Activated CD8-positive, alpha-beta T cell treated with anti-CD3 and anti-CD28 coated beads, Interleukin-2, amount 10 ng/mL, durations not matched to agents 7 days and 5 days (primary cell): ENCODE data around the gene DCAF4. TPM values are rescaled to one million over a fixed set of nuclear protein-coding genes. Genes with fewer than 3 reads are reported as not detected.
A peak's percentile ranks its signal among the peaks of the same experiment; 100 is the strongest.

Experiments used
- ATAC-seq: fragments of 150-1000 bp; cut with Tn5 transposase; one replicate; pipeline ENCODE4 v1.10.0; 2021; ENCODE audit warnings: moderate library complexity
- CTCF ChIA-PET: fragments of 350-600 bp; sonication (Branson Sonifier 250); formaldehyde crosslinking; loops from one replicate; lab custom pipeline; 2021; ENCODE audit warnings: antibody characterized with exemption; lab: Charles Lee
- POLR2A ChIA-PET: fragments of 350-600 bp; sonication (Branson Sonifier 250); formaldehyde crosslinking; loops from one replicate; lab custom pipeline; 2021; ENCODE audit warnings: antibody characterized with exemption; lab: Charles Lee
- DNase-seq: peaks from one replicate; pipeline ENCODE4 v3.0.0-alpha.2; 2020
- H3K27ac Mint-ChIP-seq: one replicate; pipeline ENCODE4 v1.8.0; 2021; ENCODE audit warnings: mild to moderate bottlenecking, mixed read lengths
- H3K27me3 Mint-ChIP-seq: one replicate; pipeline ENCODE4 v1.8.0; 2021; ENCODE audit warnings: low read depth, mixed read lengths
- H3K36me3 Mint-ChIP-seq: one replicate; pipeline ENCODE4 v1.8.0; 2021; ENCODE audit warnings: low read depth, mixed read lengths
- H3K4me1 Mint-ChIP-seq: one replicate; pipeline ENCODE4 v1.8.0; 2021; ENCODE audit warnings: low read depth, mixed read lengths
- H3K4me3 Mint-ChIP-seq: one replicate; pipeline ENCODE4 v1.8.0; 2021; ENCODE audit warnings: mild to moderate bottlenecking, mixed read lengths
- H3K9me3 Mint-ChIP-seq: one replicate; pipeline ENCODE4 v1.8.0; 2022; ENCODE audit warnings: mixed read lengths; ENCODE audit not compliant: insufficient read depth
- total RNA-seq, 2 experiments: library from RNA; stranded (reverse); gene quantifications; one replicate each; pipeline ENCODE4 v1.2.3, GENCODE V29; 2021

Gene DCAF4
- total RNA-seq, 2 experiments from 2014 or later, result 17.5 to 18.1 TPM

DNA sequence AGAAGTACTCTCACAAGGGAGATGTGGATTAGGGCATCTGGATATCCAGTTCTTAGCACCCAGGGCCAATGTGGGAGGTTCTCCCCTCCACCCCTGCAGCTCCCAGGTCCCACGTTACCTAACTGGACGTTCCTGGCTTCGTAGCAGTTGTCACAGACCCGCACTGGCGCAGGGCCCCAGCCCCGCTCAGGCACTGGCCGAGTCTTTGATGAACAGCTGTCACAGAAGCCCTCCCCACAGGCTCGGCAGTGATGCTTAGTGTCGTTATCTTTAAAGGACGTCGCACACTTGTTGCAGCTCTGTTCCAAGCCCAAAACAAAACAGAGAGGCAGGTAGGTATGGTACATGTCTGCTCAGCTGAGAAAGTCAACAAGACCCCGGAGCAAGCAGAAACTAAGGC lies 48.4 kb downstream of the DCAF4 start:
- no peak for ATAC-seq
- CTCF ChIA-PET, result interaction anchor here (2.0 kb wide), 1 partner anchor 26 kb away, joined by 6 read pairs; no protein-coding TSS in a partner anchor

DNA sequence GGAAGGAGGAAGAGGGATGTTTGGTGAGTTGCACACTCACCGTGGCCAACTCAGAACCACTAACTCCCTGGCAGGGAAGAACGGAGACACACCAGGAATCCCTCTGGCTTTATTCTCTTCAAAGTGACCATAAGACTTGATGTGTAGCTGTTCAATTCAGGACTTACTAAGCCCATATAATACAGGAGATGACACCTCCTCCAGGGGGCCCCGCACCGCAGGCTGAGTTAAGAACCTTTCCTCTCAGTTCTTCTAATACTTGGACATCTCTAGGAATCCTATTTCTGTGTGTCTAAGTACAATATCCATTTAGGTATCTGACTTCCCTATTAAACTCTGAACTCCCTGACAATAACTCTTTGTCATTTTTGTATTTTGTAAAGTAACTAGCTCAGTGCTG lies 49.5 kb downstream of the DCAF4 start:
- DNase-seq, result peak; percentile 26
- Mint-ChIP-seq H3K36me3 (peaks cover 21% of the 10 kb centered on the region), H3K4me1 (no peaks in the 10 kb centered on the region), H3K27ac (no peak overlapping the region), H3K4me3 (no peak overlapping the region), H3K9me3 (no peaks in the 10 kb centered on the region), H3K27me3 (no peaks in the 10 kb centered on the region)
- POLR2A ChIA-PET, result no interaction called here
- CTCF ChIA-PET, result interaction anchor here (1.2 kb wide), 1 partner anchor 496 kb away, joined by 4 read pairs; no protein-coding TSS in a partner anchor
- ATAC-seq, result no peak

More for the DNA sequence above, 48.4 kb downstream of the DCAF4 start:
- no peak overlapping the region for H3K4me3 Mint-ChIP-seq
- H3K27ac Mint-ChIP-seq, result no peak overlapping the region
- no peaks in the 10 kb centered on the region for H3K4me1 Mint-ChIP-seq
- no peaks in the 10 kb centered on the region for H3K27me3 Mint-ChIP-seq
- no peaks in the 10 kb centered on the region for H3K9me3 Mint-ChIP-seq
- no peak for DNase-seq
- POLR2A ChIA-PET, result interaction anchor here (0.6 kb wide), 1 partner anchor 17 kb away, joined by 3 read pairs; no protein-coding TSS in a partner anchor
- H3K36me3 Mint-ChIP-seq, result peaks cover 27% of the 10 kb centered on the region

GRCh38 chr14:72978856-72979255 lies 52.6 kb downstream of the DCAF4 start:
- H3K4me3 Mint-ChIP-seq, result no peak overlapping the region
- ChIA-PET CTCF (no interaction called here), POLR2A (no interaction called here)
- H3K27ac Mint-ChIP-seq, result no peak overlapping the region
- H3K9me3 Mint-ChIP-seq, result no peaks in the 10 kb centered on the region
- peaks cover 4% of the 10 kb centered on the region for H3K4me1 Mint-ChIP-seq
- DNase-seq, result no peak
- peaks cover 17% of the 10 kb centered on the region for H3K36me3 Mint-ChIP-seq
- ATAC-seq, result no peak
- H3K27me3 Mint-ChIP-seq, result no peaks in the 10 kb centered on the region

GRCh38 chr14:72980863-72981262 lies 54.6 kb downstream of the DCAF4 start:
- ATAC-seq (no peak), DNase-seq (no peak)
- no peaks in the 10 kb centered on the region for H3K27me3 Mint-ChIP-seq
- no peak overlapping the region for H3K4me3 Mint-ChIP-seq
- peaks cover 25% of the 10 kb centered on the region for H3K36me3 Mint-ChIP-seq
- H3K27ac Mint-ChIP-seq, result no peak overlapping the region
- no peaks in the 10 kb centered on the region for H3K9me3 Mint-ChIP-seq
- ChIA-PET CTCF (no interaction called here), POLR2A (no interaction called here)
- H3K4me1 Mint-ChIP-seq, result peaks cover 5% of the 10 kb centered on the region

DNA sequence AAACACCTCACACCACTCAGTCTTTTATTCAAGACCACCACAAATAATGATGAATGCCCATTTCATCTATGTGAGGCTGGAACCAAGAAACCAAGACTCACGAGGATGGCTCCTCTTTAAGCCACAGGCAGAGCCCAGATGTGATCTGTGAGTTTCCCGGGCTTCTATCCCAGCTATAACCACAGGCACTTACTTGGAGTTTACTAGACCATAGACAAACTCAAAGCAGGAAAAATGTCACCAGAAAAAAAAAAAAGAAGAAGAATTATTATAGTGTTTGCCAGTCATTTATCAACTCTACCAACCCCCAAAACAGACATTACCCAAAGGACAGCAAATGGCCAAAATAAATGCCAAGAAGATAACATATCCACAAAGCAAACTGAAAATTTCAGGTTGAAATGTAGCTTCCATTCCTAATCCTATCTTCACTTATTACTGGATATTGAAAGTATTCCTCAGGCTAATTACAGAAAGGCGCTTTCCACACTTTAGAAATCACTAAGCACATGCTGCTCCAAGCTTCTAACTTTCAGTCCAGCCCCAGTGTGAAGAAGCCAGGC lies 56.0 kb downstream of the DCAF4 start:
- Mint-ChIP-seq H3K4me1 (peaks cover 5% of the 10 kb centered on the region), H3K9me3 (no peaks in the 10 kb centered on the region), H3K27me3 (no peaks in the 10 kb centered on the region), H3K36me3 (peaks cover 28% of the 10 kb centered on the region), H3K27ac (no peak overlapping the region), H3K4me3 (no peak overlapping the region)
- CTCF ChIA-PET, result interaction anchor here (0.6 kb wide), 1 partner anchor 154 kb away, joined by 3 read pairs; the partner anchor contains the start of gene PSEN1
- POLR2A ChIA-PET, result interaction anchor here (0.7 kb wide), 1 partner anchor 194 kb away, joined by 4 read pairs; no protein-coding TSS in a partner anchor
- no peak for DNase-seq
- no peak for ATAC-seq

DNA sequence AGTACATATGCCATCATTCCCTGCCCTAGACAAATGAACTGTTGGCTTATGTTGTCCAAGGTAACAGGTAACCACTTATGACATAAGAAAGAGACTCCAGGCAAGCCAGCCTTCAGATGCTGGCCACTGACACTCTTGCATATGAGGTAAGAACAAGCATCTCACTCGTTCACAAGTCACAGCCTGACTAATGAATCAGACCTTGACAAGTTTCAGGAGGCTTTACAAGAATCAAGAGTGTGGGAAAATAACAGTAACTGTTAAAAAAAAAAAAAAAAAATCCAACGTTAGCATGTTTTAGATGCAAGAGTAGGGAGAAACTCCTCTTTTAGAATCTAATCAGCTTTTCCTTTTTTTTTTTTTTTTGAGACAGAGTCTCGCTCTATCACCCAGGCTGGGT lies 60.0 kb downstream of the DCAF4 start:
- H3K4me1 Mint-ChIP-seq, result peaks cover 5% of the 10 kb centered on the region
- no peak for ATAC-seq
- ChIA-PET POLR2A (no interaction called here), CTCF (no interaction called here)
- no peak for DNase-seq
- no peak overlapping the region for H3K4me3 Mint-ChIP-seq
- H3K27me3 Mint-ChIP-seq, result no peaks in the 10 kb centered on the region
- H3K27ac Mint-ChIP-seq, result no peak overlapping the region
- no peaks in the 10 kb centered on the region for H3K9me3 Mint-ChIP-seq
- peaks cover 29% of the 10 kb centered on the region for H3K36me3 Mint-ChIP-seq

DNA sequence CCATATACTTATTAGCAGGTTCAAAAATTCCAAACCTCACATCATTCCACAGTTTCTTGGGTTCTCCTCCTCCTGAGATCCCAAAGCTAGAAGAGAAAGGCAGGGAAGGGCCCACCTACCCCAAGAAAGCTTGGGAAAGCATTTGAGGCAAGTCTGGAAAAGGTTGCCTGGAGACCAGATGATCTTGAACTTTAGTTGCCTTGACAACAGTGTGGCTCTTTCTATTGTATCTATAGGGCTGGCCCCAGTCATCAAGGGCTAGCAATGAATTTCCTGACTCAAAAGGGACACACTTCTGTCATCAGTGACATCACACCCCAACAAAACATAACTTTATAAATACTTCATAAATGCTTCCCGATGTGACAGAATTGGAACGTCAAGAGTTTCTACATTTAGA lies 60.6 kb downstream of the DCAF4 start:
- POLR2A ChIA-PET, result no interaction called here
- CTCF ChIA-PET, result no interaction called here
- Mint-ChIP-seq H3K4me1 (peaks cover 5% of the 10 kb centered on the region), H3K4me3 (no peak overlapping the region), H3K9me3 (no peaks in the 10 kb centered on the region), H3K27ac (no peak overlapping the region), H3K27me3 (no peaks in the 10 kb centered on the region), H3K36me3 (peaks cover 29% of the 10 kb centered on the region)
- ATAC-seq (no peak), DNase-seq (no peak)

DNA sequence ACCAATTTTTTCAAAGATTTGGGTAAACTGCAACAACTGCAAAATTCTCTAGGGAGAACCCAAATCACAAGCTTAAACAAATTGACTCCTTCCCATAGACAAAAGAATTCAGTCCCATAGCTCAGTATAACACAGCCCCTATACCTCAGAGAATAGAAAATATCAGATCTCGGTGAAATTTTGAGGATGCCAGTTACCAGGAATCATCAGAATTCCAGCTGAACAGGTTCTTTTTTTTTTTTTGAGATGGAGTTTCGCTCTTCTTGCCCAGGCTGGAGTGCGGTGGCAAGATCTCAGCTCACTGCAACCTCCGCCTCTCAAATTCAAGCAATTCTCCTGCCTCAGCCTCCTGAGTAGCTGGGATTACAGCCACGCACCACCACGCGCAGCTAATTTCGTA lies 63.9 kb downstream of the DCAF4 start:
- no peak for DNase-seq
- Mint-ChIP-seq H3K4me3 (no peak overlapping the region), H3K27me3 (no peaks in the 10 kb centered on the region), H3K9me3 (no peaks in the 10 kb centered on the region), H3K36me3 (peaks cover 18% of the 10 kb centered on the region), H3K4me1 (no peaks in the 10 kb centered on the region), H3K27ac (no peak overlapping the region)
- no peak for ATAC-seq
- POLR2A ChIA-PET, result no interaction called here
- CTCF ChIA-PET, result no interaction called here

DNA sequence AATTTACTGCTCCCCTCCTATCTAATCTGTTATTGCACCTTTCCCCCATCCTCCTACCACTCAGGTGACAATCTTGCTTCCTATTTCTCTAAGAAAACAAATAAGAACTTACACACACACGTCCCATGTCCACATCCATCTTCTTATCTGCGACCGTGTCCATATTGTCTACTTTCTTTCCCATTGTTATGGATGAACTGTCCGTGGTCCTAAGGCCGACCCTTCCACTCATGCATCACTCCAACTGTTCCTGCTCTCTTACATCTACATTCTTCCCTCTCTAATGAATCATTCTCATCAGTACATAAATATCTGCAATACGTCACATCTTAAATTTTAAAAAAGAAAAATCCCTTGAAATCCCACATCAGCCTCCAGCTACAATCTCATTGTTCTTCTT lies 70.7 kb downstream of the DCAF4 start:
- Mint-ChIP-seq H3K4me1 (no peaks in the 10 kb centered on the region), H3K27ac (no peak overlapping the region), H3K27me3 (no peaks in the 10 kb centered on the region), H3K9me3 (no peaks in the 10 kb centered on the region), H3K36me3 (peaks cover 34% of the 10 kb centered on the region), H3K4me3 (no peak overlapping the region)
- ChIA-PET POLR2A (no interaction called here), CTCF (no interaction called here)
- DNase-seq (no peak), ATAC-seq (no peak)

GRCh38 chr14:72998252-72998903 lies 72.1 kb downstream of the DCAF4 start:
- no peaks in the 10 kb centered on the region for H3K4me1 Mint-ChIP-seq
- no peaks in the 10 kb centered on the region for H3K9me3 Mint-ChIP-seq
- CTCF ChIA-PET, result interaction anchor here (1.0 kb wide), 1 partner anchor 512 kb away, joined by 3 read pairs; no protein-coding TSS in a partner anchor
- H3K27ac Mint-ChIP-seq, result no peak overlapping the region
- peaks cover 27% of the 10 kb centered on the region for H3K36me3 Mint-ChIP-seq
- no peak for ATAC-seq
- H3K27me3 Mint-ChIP-seq, result no peaks in the 10 kb centered on the region
- POLR2A ChIA-PET, result no interaction called here
- DNase-seq, result no peak
- H3K4me3 Mint-ChIP-seq, result no peak overlapping the region

GRCh38 chr14:72999316-72999715 lies 73.1 kb downstream of the DCAF4 start:
- no peaks in the 10 kb centered on the region for H3K27me3 Mint-ChIP-seq
- no peaks in the 10 kb centered on the region for H3K4me1 Mint-ChIP-seq
- CTCF ChIA-PET, result no interaction called here
- H3K27ac Mint-ChIP-seq, result no peak overlapping the region
- no peak for DNase-seq
- no peak for ATAC-seq
- no peak overlapping the region for H3K4me3 Mint-ChIP-seq
- H3K36me3 Mint-ChIP-seq, result peaks cover 27% of the 10 kb centered on the region
- POLR2A ChIA-PET, result no interaction called here
- no peaks in the 10 kb centered on the region for H3K9me3 Mint-ChIP-seq

GRCh38 chr14:73000073-73000472 lies 73.8 kb downstream of the DCAF4 start:
- H3K4me3 Mint-ChIP-seq, result no peak overlapping the region
- ATAC-seq (no peak), DNase-seq (no peak)
- ChIA-PET POLR2A (no interaction called here), CTCF (no interaction called here)
- H3K9me3 Mint-ChIP-seq, result no peaks in the 10 kb centered on the region
- H3K36me3 Mint-ChIP-seq, result peaks cover 25% of the 10 kb centered on the region
- H3K27ac Mint-ChIP-seq, result no peak overlapping the region
- H3K4me1 Mint-ChIP-seq, result no peaks in the 10 kb centered on the region
- H3K27me3 Mint-ChIP-seq, result no peaks in the 10 kb centered on the region
